HL-60 (cell line): ENCODE data around the gene AKAP10.

Experiments
- DNase-seq, 2 experiments: peaks; one replicate each; pipeline ENCODE4 v3.0.0-alpha.2; 2010 to 2020; ENCODE audit warnings: low read depth in 1 of 2, low spot score in 1 of 2
- H3K27ac ChIP-seq: fragments of 250-450 bp; sonication (Bioruptor Pico); replicated peaks from 2 replicates; pipeline ENCODE4 v1.5.1; 2020; ENCODE audit warnings: mild to moderate bottlenecking, moderate library complexity
- H3K27me3 ChIP-seq: fragments of 250-450 bp; sonication (Bioruptor Pico); 2 replicates; pipeline ENCODE4 v1.5.1; 2021; ENCODE audit warnings: mild to moderate bottlenecking, moderate library complexity; ENCODE audit not compliant: insufficient read depth, poor library complexity, severe bottlenecking
- H3K4me3 ChIP-seq: replicated peaks from 2 replicates; pipeline ENCODE4 v1.5.1; 2011; ENCODE audit warnings: mild to moderate bottlenecking, control low read depth, low read length; ENCODE audit not compliant: insufficient read depth
- CTCF ChIP-seq: IDR thresholded peaks from one replicate; pipeline ENCODE4 v1.5.1; 2011; ENCODE audit warnings: low read length, control low read depth, inconsistent platforms; ENCODE audit not compliant: insufficient read depth
- GABPA ChIP-seq: IDR thresholded peaks from 2 replicates; pipeline ENCODE4 v1.6.1; 2012; ENCODE audit warnings: low read depth
- POLR2AphosphoS5 ChIP-seq: IDR thresholded peaks from 2 replicates; pipeline ENCODE4 v1.6.1; 2012; ENCODE audit warnings: low read depth
- REST ChIP-seq: IDR thresholded peaks from 2 replicates; pipeline ENCODE4 v1.6.1; 2012; ENCODE audit warnings: low read depth; ENCODE audit not compliant: insufficient replicate concordance
- SPI1 ChIP-seq: IDR thresholded peaks from 2 replicates; pipeline ENCODE4 v1.6.1; 2012; ENCODE audit warnings: low read depth, mild to moderate bottlenecking, borderline replicate concordance

Gene AKAP10

GRCh38 chr17:19996502-19996901 is 18.9 kb upstream of the AKAP10 start:
- DNase-seq: peak in 1 of 2 experiments; percentile 50
- Histone ChIP-seq H3K27me3 (no peaks in the 10 kb centered on the region), H3K27ac (no peak overlapping the region), H3K4me3 (no peak overlapping the region)
- TF ChIP-seq POLR2AphosphoS5: no peak
- TF ChIP-seq SPI1: peak; percentile 18; the same call in 1 of the 2 replicates

- no peak for DNase-seq
- no peak overlapping the region for H3K27ac ChIP-seq
- no peak overlapping the region for H3K4me3 ChIP-seq
- H3K27me3 ChIP-seq: no peaks in the 10 kb centered on the region
- TF ChIP-seq CTCF (no peak), SPI1 (no peak), GABPA (no peak), POLR2AphosphoS5 (no peak), REST (no peak)
Measured at GRCh38 chr17:19996086-19996485, 18.5 kb upstream of the AKAP10 start.

- Histone ChIP-seq H3K4me3 (no peak overlapping the region), H3K27me3 (no peaks in the 10 kb centered on the region), H3K27ac (no peak overlapping the region)
- no peak for TF ChIP-seq REST
- no peak for TF ChIP-seq SPI1
- no peak for TF ChIP-seq CTCF
- TF ChIP-seq POLR2AphosphoS5: no peak
- no peak for TF ChIP-seq GABPA
- DNase-seq: peak; percentile 45 to 65
Measured at GRCh38 chr17:19992803-19993713, 15.4 kb upstream of the AKAP10 start.

GRCh38 chr17:19991252-19991885 is 13.7 kb upstream of the AKAP10 start:
- H3K27ac ChIP-seq: no peak overlapping the region
- H3K27me3 ChIP-seq: no peaks in the 10 kb centered on the region
- no peak for TF ChIP-seq CTCF
- TF ChIP-seq GABPA: no peak
- TF ChIP-seq SPI1: no peak
- TF ChIP-seq REST: no peak
- TF ChIP-seq POLR2AphosphoS5: no peak
- no peak overlapping the region for H3K4me3 ChIP-seq
- no peak for DNase-seq
